Measurements from ENCODE around the gene RALGPS1. TPM values are rescaled to one million over a fixed set of nuclear protein-coding genes. Genes with fewer than 3 reads are reported as not detected.

Gene RALGPS1
- total and polyA plus RNA-seq, 2 of the 8 experiments (the other 6 are each of a cell fraction or from before 2014, with no cell fraction given), result 20.0 to 23.5 TPM

- no peak for TF ChIP-seq YY1 (IDR thresholded peaks at IDR 0.05; ENCODE audit: low read depth, low read length)
- no peak for TF ChIP-seq JUND (IDR thresholded peaks at IDR 0.05; ENCODE audit: low read length)
- TF ChIP-seq SRF (IDR thresholded peaks at IDR 0.05; ENCODE audit: low read depth, low read length), result no peak
- TF ChIP-seq CHD1 (IDR thresholded peaks at IDR 0.05; ENCODE audit: low read depth, low read length), result no peak
- TF ChIP-seq TAF1 (IDR thresholded peaks at IDR 0.05; ENCODE audit: low read depth, low read length), result no peak
Observed at GRCh38 chr9:127149010-127149409, 234.4 kb downstream of the RALGPS1 start (continued).

Data from H1 (cell line).